Measurements from ENCODE around the gene RIMS4.

GRCh38 chr20:44737116-44737515 lies 73.2 kb downstream of the RIMS4 start:
- TF ChIP-seq CTCF (IDR thresholded peaks at IDR 0.05; ENCODE audit: low read length) (no peak), EZH2 (IDR thresholded peaks at IDR 0.05; ENCODE audit: borderline replicate concordance, low read length) (no peak)

All from OCI-LY1 (cell line).